HG02623 (cell line): Measurements from ENCODE around the gene ITPK1.
A peak's percentile ranks its signal among the peaks of the same experiment; 100 is the strongest.
"Not testable (repeated sequence)": the region's sequence is repeated elsewhere in the genome, so short reads cannot be mapped to it uniquely, and the experiment has no call there.

Source experiments
- ATAC-seq: cut with Tn5 transposase; IDR thresholded peaks from one replicate; pipeline ENCODE4 v1.9.1; 2021; ENCODE audit warnings: moderate library complexity; ENCODE audit not compliant: unreplicated experiment

The ITPK1 gene

DNA sequence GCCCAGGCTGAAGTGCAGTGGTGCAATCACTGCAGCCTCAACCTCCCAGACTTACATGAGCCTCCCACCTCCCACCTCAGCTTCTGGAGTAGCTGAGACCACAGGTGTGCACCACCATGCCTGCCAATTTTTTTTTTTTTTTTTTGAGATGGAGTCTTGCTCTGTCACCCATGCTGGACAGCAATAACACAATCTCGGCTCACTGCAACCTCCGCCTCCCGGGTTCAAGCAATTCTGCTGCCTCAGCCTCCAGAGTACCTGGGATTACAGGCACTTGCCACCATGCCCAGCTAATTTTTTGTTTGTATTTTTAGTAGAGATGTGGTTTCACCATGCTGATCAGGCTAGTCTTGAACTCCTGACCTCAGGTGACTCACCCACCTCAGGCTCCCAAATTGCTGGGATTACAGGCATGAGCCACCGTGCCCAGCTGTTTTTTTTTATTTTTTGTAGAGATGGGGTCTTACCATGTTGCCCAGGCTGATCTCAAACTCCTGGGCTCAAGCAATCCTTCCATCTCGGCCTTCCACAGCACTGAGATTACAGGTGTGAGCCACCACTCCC lies 15.6 kb upstream of the ITPK1 start:
- not testable (repeated sequence) for ATAC-seq

DNA sequence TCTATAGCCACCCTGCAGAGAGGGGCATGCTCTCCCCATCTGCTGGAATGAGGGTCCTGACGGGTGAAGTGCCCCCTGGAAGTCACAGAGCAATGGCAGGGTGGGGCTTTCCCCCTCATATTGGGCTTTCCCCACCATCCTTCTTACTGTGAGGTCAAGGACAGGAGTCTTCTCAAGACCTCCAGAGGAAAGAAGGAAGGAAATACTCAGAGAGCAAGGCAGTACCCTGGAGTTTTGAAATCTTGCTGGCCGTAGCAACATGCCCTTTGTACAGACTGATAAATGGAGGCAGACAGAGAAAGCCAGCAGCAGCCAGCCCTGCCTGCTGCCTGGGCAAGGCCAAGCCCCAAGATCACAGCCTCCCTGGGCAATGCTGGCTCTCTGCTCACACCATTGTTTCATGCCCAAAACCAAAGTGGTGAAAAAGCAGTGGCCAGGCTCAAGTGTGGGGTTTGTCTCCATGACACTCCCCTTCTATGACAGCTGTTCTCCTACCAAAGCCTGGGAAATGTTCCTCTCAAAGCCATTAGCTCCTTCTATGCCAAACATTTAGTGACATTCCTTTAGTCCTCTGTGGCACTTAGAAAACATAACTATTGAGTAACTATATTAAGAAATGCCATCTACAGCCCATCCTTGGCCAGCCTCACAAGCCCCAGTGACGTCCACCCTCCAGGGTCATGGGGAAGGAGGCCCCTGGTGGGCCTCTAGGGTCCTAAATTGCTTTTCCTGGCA lies 13.2 kb upstream of the ITPK1 start:
- no peak for ATAC-seq

GRCh38 chr14:93126111-93126510 lies 10.4 kb upstream of the ITPK1 start:
- ATAC-seq = no peak

- no peak for ATAC-seq
These were observed 7.1 kb upstream of the ITPK1 start for GRCh38 chr14:93122826-93123225.

DNA sequence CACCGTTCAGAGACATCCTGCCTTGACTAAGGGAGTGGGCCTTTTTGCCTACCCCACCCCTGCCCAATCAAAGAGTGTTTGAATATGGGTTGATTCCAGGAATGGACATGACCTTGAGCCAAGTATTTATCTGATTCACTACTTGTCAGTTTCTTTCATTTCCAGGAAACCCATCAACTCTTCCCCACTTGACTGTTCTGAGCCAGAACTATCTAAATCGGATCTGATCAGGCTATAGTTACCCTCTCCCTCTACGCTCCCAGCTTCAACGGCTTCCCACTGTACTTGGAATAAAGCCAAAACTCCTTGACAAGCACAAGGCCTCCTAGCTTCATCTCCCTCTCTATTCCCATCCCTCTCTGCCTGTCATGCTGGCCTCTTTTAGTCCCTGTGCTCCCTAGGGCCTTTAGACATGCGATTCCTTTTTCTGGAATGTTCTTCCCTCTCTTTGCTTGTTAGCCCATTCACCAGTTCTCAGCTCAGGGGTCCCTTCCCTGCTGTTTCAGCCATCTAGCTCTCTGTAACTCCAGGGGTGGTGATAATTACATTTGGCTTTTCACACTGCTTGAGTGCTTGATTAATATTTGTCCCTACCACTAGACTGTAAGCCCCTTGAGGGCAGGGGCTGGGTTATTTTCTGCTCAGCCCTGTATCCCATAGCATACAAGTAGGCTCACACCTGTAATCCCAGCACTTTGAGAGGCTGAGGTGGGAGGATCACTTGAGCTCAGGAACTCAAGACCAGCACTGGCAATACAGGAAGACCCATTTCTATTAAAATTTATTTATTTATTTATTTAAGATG lies 5.5 kb upstream of the ITPK1 start:
- no peak for ATAC-seq

DNA sequence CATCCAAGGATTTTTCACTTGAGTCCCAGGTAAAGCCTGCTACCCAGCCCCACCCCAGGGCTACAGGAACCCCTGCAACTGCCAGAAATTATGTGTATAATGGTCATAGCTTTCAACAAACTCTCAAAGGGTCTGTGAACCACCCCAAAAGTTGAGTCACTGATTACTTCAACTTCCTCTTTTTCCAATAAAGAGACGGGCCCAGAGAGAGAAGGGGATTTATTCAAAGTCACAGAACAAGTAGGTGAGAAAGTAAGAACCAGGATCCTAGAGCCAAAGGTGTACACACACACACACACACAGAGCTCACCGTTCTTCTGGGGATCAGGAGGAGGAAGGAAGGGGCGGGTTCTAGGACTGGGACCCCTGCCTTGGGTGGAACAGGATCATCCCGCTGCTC lies 4.8 kb upstream of the ITPK1 start:
- no peak for ATAC-seq

DNA sequence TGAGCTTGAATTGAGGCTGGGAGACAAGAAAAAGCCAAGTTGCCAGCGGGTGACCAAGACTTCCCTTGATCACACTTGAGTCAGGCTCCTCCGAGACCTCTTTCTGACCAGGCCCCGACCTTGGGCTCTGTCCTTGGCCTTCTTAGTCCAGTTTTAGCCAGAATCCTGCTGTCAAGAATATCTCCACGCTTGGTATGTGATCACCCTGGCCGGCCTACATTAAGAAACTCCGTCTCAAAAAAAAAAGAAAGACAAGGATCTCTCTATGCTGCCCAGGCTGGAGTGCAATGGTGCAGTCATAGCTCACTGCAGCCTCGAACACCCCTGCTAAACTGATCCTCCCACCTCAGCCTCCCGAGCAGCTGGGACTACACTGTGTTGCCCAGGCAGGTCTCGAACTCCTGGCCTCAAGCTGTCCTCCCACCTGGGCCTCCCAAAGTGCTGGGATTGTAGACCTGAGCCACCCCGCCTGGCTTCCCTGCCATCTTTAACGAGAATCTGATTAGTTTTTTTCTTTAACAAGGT lies 1.0 kb upstream of the ITPK1 start:
- ATAC-seq = no peak

- ATAC-seq = peak; percentile 75
These were observed 480 bp downstream of the ITPK1 start for GRCh38 chr14:93115069-93115820.

- no peak for ATAC-seq
These were observed 1.0 kb downstream of the ITPK1 start for GRCh38 chr14:93114713-93115068.

GRCh38 chr14:93114068-93114710 lies 1.5 kb downstream of the ITPK1 start:
- ATAC-seq = no peak

DNA sequence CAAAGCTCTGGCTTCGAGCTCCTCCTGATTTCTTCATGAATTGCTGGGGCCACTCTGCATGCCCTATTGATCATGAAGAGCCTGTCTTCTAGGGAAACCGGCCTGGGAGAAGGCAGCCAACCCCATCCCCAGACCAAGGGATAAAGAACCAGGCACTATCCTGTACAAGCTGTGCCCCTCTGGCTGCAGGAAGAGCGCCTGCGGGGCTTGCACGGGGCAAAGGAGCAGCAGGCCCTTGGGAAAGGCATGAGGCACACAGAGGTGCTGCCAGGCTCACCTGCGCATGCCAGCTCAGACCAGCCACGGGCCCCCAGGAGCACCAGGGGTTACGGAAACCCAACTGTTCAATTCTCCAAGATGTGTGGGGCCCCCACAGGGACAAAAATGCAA lies 2.1 kb downstream of the ITPK1 start:
- ATAC-seq = no peak

DNA sequence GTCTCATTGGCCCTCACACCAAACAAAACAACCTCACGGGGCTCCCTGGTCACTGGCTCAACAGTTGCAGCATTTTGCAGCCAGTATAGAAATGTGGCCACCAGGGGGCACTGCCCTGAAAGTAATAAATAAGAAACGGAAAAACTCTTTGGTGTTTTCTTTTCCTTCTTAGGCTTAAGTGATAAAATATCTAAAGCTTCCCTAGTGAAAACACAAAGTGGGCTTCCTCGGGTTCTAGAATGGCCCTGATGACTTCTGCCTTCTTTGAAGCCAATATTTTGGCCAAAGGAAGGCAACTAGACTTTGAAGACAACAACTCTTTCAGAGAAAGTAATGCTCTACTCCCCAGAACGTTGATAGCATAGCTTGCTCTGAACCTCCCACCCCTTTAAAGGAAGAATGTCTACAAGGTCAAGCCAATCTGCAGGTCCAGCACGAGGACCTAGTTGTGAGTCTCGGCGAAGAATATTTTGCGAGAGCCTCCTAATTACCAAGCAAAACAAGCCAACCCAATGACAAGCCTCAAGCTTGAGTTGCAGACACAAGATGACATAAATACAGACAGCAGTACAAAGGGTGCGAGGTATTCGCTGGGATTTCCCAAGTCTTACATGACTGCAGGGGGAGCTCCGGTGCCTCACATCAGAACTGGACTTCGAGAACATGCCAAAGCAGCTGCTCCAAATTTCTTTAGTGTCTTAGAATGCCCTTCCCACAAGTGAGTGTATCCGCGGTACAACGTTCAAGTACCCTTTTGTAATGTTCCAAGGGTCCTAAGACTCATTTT lies 2.6 kb downstream of the ITPK1 start:
- ATAC-seq = no peak

DNA sequence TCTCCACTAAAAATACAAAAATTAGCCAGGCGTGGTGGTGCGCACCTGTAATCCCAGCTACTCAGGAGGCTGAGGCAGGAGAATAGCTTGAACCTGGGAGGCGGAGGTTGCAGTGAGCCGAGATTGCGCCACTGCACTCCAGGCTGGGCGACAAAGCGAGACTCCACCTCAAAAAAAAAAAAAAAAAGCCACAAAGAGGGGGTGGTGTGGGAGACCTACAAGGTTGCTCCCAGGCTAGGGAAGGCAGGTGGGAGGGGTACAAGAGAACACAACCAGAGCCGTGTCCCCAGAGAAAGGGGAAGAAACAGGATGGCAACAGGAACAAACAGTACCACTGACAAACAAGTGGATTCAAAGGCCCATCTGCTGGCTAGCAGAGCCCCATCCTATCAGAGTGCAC lies 4.2 kb downstream of the ITPK1 start:
- not testable (repeated sequence) for ATAC-seq

- ATAC-seq = no peak
These were observed 4.8 kb downstream of the ITPK1 start for GRCh38 chr14:93110856-93111419.

- ATAC-seq = no peak
These were observed 5.9 kb downstream of the ITPK1 start for GRCh38 chr14:93109572-93110481.

DNA sequence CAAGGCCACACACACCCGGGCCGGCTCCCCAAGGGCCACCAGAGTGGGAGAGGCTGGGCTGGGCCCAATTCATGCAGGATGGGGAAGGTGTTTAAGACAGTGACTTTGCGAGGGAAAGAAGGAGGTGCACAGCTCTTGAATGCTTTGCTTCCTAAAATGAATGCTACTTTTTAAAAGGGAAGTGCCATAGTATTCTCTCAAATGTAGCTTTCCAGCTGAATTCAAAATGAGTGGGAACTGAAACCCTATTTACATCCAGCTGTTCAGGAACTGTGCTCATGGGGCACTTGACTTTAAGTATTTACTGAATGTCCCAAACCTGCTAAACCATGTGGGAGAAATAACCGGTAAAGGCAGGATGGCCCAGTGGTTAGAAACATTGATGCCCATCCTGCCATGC lies 7.6 kb downstream of the ITPK1 start:
- ATAC-seq = no peak

GRCh38 chr14:93107453-93107852 lies 8.3 kb downstream of the ITPK1 start:
- ATAC-seq = no peak

DNA sequence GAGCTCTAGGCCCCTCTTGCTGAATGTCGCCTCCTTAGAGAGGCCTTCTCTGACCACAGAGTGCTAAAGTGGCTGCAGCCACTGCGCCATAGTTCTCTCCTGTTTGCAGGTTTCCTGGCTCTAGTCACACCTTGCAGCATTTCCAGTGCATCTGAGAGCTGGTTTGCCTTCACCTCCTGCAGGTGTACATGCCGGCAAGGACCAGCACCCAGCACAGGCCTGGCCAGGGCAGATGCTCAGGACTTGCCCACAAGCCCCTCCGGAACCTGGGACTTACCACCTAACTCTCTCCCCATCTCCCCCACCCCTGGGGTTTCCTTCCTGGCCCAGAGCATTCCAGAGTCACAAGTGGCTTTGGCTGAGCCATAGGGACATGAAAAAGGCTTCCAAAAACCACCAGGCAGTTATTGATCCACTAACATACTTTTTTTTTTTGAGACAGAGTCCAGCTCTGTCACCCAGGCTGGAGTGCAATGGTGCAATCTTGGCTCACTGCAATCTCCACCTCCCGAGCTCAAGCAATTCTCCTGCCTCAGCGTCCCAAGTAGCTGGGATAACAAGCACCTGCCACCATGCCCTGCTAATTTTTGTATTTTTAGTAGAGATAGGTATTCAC lies 9.1 kb downstream of the ITPK1 start:
- no peak for ATAC-seq
